Vagina (tissue), 2 donors: ENCODE measurements around the gene STXBP4.

Source experiments
- POLR2A ChIP-seq, 2 donors: fragments of 450-650 bp; IDR thresholded peaks; one replicate each; pipeline ENCODE4 v1.6.1; 2017; ENCODE audit warnings: antibody characterized with exemption in 2 of 2, mild to moderate bottlenecking in 2 of 2, moderate library complexity in 2 of 2
- POLR2AphosphoS5 ChIP-seq, 2 donors: sonication (generic); formaldehyde crosslinking; IDR thresholded peaks; one replicate each; pipeline ENCODE4 v1.9.0; 2017; ENCODE audit warnings: antibody characterized with exemption in 2 of 2, mild to moderate bottlenecking in 2 of 2, low read depth in 1 of 2; ENCODE audit not compliant: insufficient read depth in 1 of 2
- TF ChIP-seq, protein P1 (sequence below), 3 experiments: fragments of 450-650 bp in 2 of 3; fragments of 200-600 bp in 1 of 3; sonication (generic) in 1 of 3; IDR thresholded peaks; one replicate each; pipeline ENCODE4 v1.5.1; 2017 to 2019; ENCODE audit warnings: antibody characterized with exemption in 3 of 3, mild to moderate bottlenecking in 2 of 3, moderate library complexity in 2 of 3

DNA sequence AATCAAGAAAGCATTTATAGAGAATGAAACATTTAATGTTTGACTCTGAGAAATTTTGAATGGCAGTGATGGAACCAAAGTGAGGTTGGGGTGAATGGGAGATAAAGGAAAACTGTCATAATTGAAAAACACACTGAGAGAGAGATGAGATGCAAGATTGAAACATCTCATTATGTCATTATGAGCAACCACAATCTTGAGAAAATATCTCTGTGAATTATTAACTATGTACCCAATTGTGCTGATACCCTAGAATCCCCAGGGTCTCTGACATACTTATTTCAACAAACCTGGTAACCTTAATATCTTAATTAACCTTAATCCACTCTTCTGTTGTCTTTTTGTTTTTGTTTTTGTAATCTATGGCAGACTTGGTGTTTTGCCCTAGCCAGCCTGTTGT is 152.7 kb downstream of the STXBP4 start:
- no peak for TF ChIP-seq POLR2A (IDR thresholded peaks at IDR 0.05)
- TF ChIP-seq, protein P1, sequence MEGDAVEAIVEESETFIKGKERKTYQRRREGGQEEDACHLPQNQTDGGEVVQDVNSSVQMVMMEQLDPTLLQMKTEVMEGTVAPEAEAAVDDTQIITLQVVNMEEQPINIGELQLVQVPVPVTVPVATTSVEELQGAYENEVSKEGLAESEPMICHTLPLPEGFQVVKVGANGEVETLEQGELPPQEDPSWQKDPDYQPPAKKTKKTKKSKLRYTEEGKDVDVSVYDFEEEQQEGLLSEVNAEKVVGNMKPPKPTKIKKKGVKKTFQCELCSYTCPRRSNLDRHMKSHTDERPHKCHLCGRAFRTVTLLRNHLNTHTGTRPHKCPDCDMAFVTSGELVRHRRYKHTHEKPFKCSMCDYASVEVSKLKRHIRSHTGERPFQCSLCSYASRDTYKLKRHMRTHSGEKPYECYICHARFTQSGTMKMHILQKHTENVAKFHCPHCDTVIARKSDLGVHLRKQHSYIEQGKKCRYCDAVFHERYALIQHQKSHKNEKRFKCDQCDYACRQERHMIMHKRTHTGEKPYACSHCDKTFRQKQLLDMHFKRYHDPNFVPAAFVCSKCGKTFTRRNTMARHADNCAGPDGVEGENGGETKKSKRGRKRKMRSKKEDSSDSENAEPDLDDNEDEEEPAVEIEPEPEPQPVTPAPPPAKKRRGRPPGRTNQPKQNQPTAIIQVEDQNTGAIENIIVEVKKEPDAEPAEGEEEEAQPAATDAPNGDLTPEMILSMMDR (IDR thresholded peaks at IDR 0.05), result no peak
- TF ChIP-seq POLR2AphosphoS5 (IDR thresholded peaks at IDR 0.05; ENCODE audit: insufficient read depth in 1 of 2, low read depth in 1 of 2), result no peak
